HG03066 (cell line): ENCODE measurements around the gene DCK.

Experiments used
- ATAC-seq: cut with Tn5 transposase; IDR thresholded peaks from one replicate; pipeline ENCODE4 v1.9.1; 2021; ENCODE audit warnings: low read depth; ENCODE audit not compliant: unreplicated experiment

The DCK gene

GRCh38 chr4:70993181-70994068, at the start of gene DCK:
Gene DCK (plus strand): TSS chr4:70993649. CDS start chr4:70993836, 187 bp downstream.
- peak; percentile 73 for ATAC-seq

DNA sequence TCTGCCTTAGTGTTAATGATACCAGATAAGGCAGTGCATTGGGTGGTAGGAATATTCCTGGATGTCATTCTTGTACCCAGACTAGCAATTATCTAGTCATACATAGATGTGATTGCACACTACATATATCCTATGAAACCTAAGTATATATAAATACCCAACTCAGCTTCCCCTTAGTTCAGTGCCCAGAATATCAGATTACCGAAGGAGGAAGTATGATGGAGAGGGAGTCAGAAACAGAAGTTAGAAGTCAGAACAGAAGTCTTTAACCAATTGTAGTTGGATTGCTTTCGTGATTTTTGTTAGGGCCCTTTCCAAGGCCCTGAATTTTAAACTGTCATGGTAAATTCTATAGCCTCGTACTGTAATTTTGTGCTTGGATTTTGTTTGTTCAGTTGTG, 48.4 kb upstream of the DCK start:
- ATAC-seq = no peak

GRCh38 chr4:70945452-70946055, 47.9 kb upstream of the DCK start:
- no peak for ATAC-seq

DNA sequence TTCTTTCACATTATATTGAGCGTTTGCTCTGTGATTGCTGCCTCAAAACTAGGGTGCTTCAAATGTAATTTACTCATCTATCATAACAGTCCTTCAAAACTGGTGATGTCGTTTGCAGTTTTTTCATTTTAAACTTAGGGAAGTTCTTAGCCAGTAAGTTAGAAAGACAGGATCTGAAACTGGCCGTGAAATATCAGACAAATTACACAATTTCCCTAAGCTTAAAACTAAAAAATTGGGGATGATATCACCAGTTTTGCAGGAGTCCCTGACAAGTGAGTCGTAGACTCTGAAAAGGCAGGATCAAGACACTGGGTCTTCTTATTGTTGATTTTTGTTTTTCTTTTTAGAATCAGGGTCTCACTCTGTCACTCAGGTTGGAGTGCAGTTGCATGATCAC, 46.5 kb upstream of the DCK start:
- no peak for ATAC-seq

GRCh38 chr4:70948665-70949260, 44.7 kb upstream of the DCK start:
- no peak for ATAC-seq

- no peak for ATAC-seq
These were observed 39.4 kb upstream of the DCK start for GRCh38 chr4:70954032-70954431.

GRCh38 chr4:70956549-70957210, 36.8 kb upstream of the DCK start:
- ATAC-seq = no peak

DNA sequence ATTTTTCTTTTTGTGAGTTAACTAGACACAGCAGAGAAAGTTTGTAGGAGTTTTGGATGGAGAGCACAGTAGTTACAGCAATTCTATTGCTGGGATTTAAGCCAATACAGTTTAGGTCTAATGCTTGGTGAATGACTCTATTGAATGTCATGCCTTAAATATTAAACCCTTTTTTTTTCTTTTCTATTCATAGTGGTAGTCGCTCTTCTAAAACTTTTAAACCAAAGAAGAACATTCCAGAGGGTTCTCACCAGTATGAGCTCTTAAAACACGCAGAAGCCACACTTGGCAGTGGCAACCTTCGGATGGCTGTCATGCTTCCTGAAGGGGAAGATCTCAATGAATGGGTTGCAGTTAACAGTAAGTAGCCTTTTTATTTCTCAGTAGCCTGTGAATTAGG, 34.8 kb upstream of the DCK start:
- no peak for ATAC-seq

GRCh38 chr4:70969076-70969475, 24.4 kb upstream of the DCK start:
- no peak for ATAC-seq

DNA sequence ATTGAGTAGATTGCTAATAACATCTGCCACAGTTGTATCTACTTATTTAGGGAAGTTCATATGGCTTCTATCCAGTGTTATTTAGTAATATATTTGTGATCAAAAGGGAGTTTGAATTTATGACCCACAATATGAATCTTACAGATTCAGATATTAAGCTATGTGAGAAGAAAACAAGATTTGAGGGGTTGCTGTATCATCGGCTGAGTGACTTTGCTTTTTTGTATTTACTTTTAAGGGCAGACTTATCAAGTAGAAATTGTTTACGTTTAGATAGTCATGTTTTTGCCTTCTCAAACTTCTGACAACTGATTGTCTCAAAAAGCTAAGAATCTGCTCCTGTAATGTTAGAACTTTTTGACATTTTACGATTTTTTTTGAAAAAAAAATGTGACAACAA, 17.2 kb upstream of the DCK start:
- no peak for ATAC-seq

DNA sequence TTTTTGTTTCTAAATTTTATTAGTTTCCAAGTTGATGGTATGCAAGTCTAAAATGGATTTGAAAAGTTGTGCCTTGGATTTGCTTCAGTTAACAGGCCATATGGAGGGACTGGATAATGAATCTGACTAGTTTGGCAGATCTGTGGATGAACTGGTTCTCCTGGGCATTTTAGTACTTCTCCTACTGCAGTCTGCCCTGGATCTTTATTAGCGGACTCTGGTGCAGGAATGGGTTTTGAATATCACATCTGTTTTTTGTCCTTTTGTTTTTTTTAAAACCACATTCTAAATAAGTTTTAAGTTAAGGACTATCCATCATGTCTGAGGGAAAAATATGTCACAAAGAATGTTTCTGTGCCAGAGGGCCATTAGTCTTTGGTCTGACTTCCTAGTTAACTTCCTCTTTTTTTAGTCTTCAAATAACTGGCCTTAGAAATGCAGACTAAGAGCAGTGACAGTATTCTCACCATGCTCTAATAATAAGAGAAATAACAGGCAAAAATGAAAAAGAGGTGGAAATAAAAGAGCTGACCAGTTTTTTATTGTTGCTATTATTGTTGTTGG, 13.9 kb upstream of the DCK start:
- no peak for ATAC-seq

DNA sequence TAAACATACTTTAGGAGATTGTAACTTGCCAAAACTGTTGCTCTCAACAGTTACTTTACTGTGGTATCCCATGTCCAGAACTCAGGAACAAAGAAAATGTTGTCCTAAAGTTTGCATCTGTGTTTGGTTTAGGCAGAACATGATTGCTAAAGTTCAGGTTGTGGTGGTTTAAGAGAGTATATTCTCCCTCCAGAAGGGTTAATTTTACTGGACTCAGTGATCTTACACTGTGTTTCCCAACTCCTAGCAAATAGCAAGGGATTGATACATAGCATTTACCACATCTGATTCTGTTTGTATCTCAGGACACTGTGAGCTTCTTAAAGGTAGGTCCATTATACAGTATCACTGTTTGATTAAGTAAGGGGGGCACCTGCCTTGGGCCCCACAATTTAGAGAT, 13.3 kb upstream of the DCK start:
- ATAC-seq = no peak

- no peak for ATAC-seq
These were observed 9.3 kb upstream of the DCK start for GRCh38 chr4:70984106-70984505.

GRCh38 chr4:70984589-70984988, 8.9 kb upstream of the DCK start:
- no peak for ATAC-seq

DNA sequence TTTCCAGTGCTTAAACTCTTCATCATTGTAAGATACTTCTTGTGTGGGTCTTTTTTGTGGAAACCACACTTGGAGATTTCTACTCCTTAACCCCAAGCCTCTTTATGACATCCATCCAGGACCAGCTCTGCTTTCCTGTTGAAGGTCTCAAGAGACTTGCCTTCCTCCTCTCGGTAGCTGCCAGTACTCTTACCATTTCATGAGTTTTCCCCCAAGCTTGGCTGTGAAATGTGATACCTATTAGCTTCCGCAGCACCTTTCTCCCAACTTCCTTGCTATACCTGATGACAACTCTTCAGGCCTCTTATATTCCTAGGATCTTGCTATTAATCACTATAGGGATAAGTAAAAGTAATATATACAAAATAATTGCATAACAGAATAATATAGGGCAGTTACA, 1.9 kb upstream of the DCK start:
- ATAC-seq = no peak

GRCh38 chr4:70992391-70992881, 1.0 kb upstream of the DCK start:
- ATAC-seq = no peak

DNA sequence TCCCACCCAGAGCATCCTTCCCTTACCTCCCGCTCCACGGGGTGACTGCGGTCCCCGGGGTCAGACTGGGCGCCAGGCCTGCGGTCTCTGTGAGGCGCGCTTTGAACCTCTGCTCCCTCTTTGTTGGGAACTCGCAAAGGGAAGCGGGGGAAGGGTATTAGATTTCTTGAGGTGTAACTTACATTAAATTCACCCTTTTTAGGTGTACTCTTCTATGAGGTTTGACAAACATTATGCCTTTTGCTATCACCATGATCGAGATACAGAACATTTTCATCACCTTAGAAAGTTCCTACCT, 569 bp downstream of the DCK start:
- ATAC-seq = no peak

DNA sequence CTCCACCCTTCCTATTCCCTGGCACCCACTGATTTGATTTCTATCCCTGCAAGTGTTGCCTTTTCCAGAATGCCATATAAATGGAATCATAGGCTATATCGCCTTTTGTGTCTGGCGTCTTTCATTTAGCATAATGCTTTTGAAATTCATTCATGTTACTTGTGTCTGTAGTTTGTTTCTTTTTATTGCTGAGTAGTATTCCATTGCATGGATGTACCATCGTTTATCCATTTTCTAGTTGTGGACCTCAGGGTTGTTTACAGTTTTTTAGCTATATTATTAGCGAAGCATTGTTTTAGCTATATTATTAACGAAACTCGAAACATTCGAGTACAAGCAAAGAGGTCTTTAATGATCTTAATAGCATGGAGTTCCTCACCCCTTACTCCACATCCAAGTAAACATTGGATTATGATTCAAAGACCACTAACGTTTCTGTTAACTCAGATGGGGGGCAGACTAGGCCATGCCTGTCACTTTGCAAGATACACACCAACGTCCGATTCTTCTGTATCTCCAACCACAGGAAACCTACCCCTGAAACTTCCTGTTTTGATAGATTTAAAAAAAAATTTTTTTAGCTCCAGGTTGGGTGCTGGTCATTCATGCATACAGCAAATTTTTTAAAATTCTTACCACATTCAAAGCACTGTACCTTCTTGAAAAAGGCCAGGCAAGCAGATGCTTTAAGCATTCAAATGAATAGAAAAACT, 1.1 kb downstream of the DCK start:
- peak; percentile 28 for ATAC-seq

DNA sequence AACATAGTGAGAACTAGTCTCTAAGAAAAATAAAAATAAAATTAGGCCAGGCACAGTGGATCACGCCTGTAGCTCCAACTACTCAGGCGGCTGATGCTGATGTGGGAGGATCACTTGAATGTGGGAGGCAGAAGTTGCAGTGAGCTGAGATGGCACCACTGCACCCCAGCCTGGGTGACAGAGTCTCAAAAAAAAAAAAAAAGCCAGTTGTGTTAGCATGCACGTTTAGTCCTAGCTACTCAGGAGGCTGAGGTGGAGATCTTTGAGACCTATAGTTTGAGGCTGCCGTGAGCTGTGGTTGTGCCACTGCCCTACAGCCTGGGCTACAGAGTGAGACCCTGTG, 2.5 kb downstream of the DCK start:
- no peak for ATAC-seq

DNA sequence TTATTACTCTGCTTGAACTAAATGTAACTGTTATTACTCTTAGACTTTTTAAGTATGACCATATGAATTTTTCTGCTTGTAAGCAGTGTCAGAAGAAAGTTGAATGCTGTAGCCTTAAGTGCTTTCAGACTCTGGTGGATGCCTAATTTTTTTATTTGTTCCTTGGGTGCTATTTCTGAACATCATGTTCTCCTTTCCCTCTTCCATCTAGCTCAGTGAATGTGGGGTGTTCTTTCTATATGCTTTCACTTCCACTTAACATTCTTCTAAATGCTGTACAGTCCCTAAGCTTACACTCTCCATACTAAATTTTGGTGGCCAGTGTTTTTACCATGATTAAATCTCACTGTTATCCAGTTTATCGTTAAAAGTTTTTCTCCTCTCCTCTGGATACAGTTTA, 3.6 kb downstream of the DCK start:
- ATAC-seq = no peak
